Esophagus squamous epithelium (tissue), 4 donors: ENCODE measurements around the gene GIPC2.

Experiments
- CTCF ChIP-seq, 6 experiments: fragments of 450-650 bp in 4 of 6; fragments of 200-600 bp in 2 of 6; sonication (generic) in 2 of 6; IDR thresholded peaks; one replicate each; pipeline ENCODE4 v1.5.1; 2016 to 2019; ENCODE audit warnings: antibody characterized with exemption in 6 of 6, mild to moderate bottlenecking in 4 of 6, moderate library complexity in 4 of 6
- POLR2A ChIP-seq, 4 donors: fragments of 450-650 bp; IDR thresholded peaks; one replicate each; pipeline ENCODE4 v1.6.1; 2017; ENCODE audit warnings: antibody characterized with exemption in 4 of 4, mild to moderate bottlenecking in 4 of 4, moderate library complexity in 3 of 4

GRCh38 chr1:78086697-78087096, 40.9 kb downstream of the GIPC2 start:
- TF ChIP-seq POLR2A (IDR thresholded peaks at IDR 0.05) (no peak), CTCF (IDR thresholded peaks at IDR 0.05) (no peak)
